ENCODE results near the gene LDLRAD4.

LDLRAD4 gene

DNA sequence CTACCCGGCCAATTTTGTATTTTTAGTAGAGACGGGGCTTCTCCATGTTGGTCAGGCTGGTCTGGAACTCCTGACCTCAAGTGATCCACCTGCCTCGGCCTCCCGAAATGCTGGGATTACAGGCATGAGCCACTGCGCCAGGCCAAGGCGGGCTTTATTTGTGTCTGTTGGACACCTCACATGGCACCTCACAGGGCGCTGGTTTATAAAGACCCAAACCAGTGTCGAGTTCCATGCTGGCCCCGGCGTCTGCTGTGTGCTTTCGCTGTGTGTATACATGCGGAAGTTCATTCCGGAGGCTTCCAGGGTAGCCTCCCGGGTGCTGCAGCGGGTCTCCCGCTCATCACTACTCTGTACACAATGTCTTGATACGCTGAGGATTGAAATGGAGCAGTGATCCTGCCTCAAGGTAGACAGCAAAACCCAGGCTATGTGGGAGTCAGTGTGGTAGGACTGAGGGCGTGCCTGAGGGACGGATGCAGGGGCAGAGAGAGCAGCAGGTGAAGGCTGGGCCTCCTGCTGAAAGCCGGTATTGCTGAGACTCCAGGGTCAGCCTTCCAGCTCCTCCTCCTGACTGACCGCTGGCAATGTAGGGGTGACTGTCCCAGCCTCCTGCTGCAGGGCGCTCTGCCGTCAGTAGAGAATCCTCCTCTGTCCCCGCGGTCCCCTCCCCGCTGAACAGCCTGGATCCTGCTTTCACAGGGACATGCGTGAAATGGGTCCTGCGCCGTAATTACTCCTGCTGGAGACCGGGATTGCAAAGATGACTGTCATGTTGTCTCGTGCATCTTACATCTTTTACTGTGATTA, 22.7 kb downstream of the LDLRAD4 start:
- H3K9ac ChIP-seq (ENCODE audit: low read depth, low read length) = no peak overlapping the region
- no peaks in the 10 kb centered on the region for H3K4me1 ChIP-seq (ENCODE audit: control insufficient read depth, insufficient read depth, low read length)
- H3K9me3 ChIP-seq (replicated peaks; ENCODE audit: low read length) = no peaks in the 10 kb centered on the region
- H3K36me3 ChIP-seq (ENCODE audit: insufficient read depth, low read length) = no peaks in the 10 kb centered on the region
- H3K4me2 ChIP-seq (ENCODE audit: low read length) = no peak overlapping the region
- H3K27me3 ChIP-seq (ENCODE audit: control insufficient read depth, insufficient read depth, low read length) = peaks cover 13% of the 10 kb centered on the region
- no peak overlapping the region for H3K4me3 ChIP-seq (ENCODE audit: low read length)

DNA sequence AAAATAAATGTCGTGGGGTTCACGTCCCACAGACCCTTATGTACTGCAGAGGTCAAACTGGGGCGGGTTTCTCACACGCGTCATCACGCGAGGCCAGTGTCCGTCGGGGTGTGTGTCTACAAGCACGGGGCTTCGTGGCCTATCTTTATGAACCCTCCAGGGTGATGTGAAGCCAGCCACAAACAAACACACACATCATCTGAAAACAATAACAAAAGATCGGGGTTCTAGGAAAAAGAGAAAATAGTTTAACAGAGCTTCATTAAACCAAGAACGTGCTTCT, 23.3 kb downstream of the LDLRAD4 start:
- Histone ChIP-seq H3K36me3 (ENCODE audit: insufficient read depth, low read length) (no peaks in the 10 kb centered on the region), H3K9ac (ENCODE audit: low read depth, low read length) (no peak overlapping the region), H3K9me3 (replicated peaks; ENCODE audit: low read length) (no peaks in the 10 kb centered on the region), H3K27me3 (ENCODE audit: control insufficient read depth, insufficient read depth, low read length) (peaks cover 8% of the 10 kb centered on the region), H3K4me1 (ENCODE audit: control insufficient read depth, insufficient read depth, low read length) (no peaks in the 10 kb centered on the region), H3K4me2 (ENCODE audit: low read length) (no peak overlapping the region), H3K4me3 (ENCODE audit: low read length) (no peak overlapping the region)

GRCh38 chr18:13242797-13243196, 24.2 kb downstream of the LDLRAD4 start:
- H3K9ac ChIP-seq (ENCODE audit: low read depth, low read length) = no peak overlapping the region
- no peaks in the 10 kb centered on the region for H3K27me3 ChIP-seq (ENCODE audit: control insufficient read depth, insufficient read depth, low read length)
- H3K9me3 ChIP-seq (replicated peaks; ENCODE audit: low read length) = no peaks in the 10 kb centered on the region
- H3K4me2 ChIP-seq (ENCODE audit: low read length) = no peak overlapping the region
- no peaks in the 10 kb centered on the region for H3K4me1 ChIP-seq (ENCODE audit: control insufficient read depth, insufficient read depth, low read length)
- no peaks in the 10 kb centered on the region for H3K36me3 ChIP-seq (ENCODE audit: insufficient read depth, low read length)
- H3K4me3 ChIP-seq (ENCODE audit: low read length) = no peak overlapping the region

DNA sequence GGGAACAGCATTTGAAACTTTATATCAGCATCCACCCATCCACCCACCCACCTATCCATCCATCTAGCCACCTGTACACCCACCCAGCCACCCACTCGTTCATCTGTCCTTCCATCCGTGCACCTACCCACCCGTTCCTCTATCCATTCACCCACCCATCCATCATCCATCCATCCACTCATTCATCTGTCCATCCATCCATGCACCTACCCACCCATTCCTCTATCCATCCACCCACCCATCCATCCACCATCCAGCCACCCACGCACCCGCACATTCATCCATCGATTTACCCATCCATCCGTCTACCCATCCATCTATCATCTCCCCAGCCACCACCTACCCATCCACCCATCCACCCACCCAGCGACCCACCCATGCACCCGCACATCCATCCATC, 24.8 kb downstream of the LDLRAD4 start:
- Histone ChIP-seq H3K27me3 (ENCODE audit: control insufficient read depth, insufficient read depth, low read length) (no peaks in the 10 kb centered on the region), H3K36me3 (ENCODE audit: insufficient read depth, low read length) (no peaks in the 10 kb centered on the region), H3K9ac (ENCODE audit: low read depth, low read length) (no peak overlapping the region), H3K9me3 (replicated peaks; ENCODE audit: low read length) (no peaks in the 10 kb centered on the region), H3K4me3 (ENCODE audit: low read length) (no peak overlapping the region), H3K4me1 (ENCODE audit: control insufficient read depth, insufficient read depth, low read length) (no peaks in the 10 kb centered on the region), H3K4me2 (ENCODE audit: low read length) (no peak overlapping the region)

DNA sequence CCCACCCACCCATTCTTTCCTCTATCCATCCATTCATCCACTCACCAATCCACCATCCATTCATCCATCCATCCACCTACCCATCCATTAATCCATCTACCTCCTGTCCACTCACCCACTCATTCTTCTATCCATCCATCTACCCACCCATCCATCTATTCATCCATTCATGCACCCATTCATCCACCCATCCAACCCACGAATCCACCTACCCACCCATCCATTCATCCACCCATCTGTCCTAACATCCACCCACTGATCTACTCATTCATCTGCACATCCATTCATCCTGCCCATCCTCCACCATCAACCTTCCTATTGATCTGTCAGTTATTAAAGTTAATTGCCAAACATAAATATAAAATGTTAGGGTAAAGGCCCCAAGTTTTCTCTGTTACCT, 25.6 kb downstream of the LDLRAD4 start:
- Histone ChIP-seq H3K4me1 (ENCODE audit: control insufficient read depth, insufficient read depth, low read length) (no peaks in the 10 kb centered on the region), H3K4me3 (ENCODE audit: low read length) (no peak overlapping the region), H3K9me3 (replicated peaks; ENCODE audit: low read length) (no peaks in the 10 kb centered on the region), H3K4me2 (ENCODE audit: low read length) (no peak overlapping the region), H3K9ac (ENCODE audit: low read depth, low read length) (no peak overlapping the region), H3K27me3 (ENCODE audit: control insufficient read depth, insufficient read depth, low read length) (no peaks in the 10 kb centered on the region), H3K36me3 (ENCODE audit: insufficient read depth, low read length) (no peaks in the 10 kb centered on the region)

GRCh38 chr18:13245481-13246000, 27.0 kb downstream of the LDLRAD4 start:
- Histone ChIP-seq H3K4me2 (ENCODE audit: low read length) (no peak overlapping the region), H3K27me3 (ENCODE audit: control insufficient read depth, insufficient read depth, low read length) (no peaks in the 10 kb centered on the region), H3K9ac (ENCODE audit: low read depth, low read length) (no peak overlapping the region), H3K4me3 (ENCODE audit: low read length) (no peak overlapping the region), H3K9me3 (replicated peaks; ENCODE audit: low read length) (no peaks in the 10 kb centered on the region), H3K4me1 (ENCODE audit: control insufficient read depth, insufficient read depth, low read length) (no peaks in the 10 kb centered on the region), H3K36me3 (ENCODE audit: insufficient read depth, low read length) (no peaks in the 10 kb centered on the region)

- H3K9ac ChIP-seq (ENCODE audit: low read depth, low read length) = no peak overlapping the region
- no peaks in the 10 kb centered on the region for H3K9me3 ChIP-seq (replicated peaks; ENCODE audit: low read length)
- H3K36me3 ChIP-seq (ENCODE audit: insufficient read depth, low read length) = no peaks in the 10 kb centered on the region
- no peak overlapping the region for H3K4me3 ChIP-seq (ENCODE audit: low read length)
- no peaks in the 10 kb centered on the region for H3K4me1 ChIP-seq (ENCODE audit: control insufficient read depth, insufficient read depth, low read length)
- no peaks in the 10 kb centered on the region for H3K27me3 ChIP-seq (ENCODE audit: control insufficient read depth, insufficient read depth, low read length)
- no peak overlapping the region for H3K4me2 ChIP-seq (ENCODE audit: low read length)
These were observed 27.6 kb downstream of the LDLRAD4 start for GRCh38 chr18:13246121-13246520.

- Histone ChIP-seq H3K36me3 (ENCODE audit: insufficient read depth, low read length) (no peaks in the 10 kb centered on the region), H3K4me3 (ENCODE audit: low read length) (no peak overlapping the region), H3K9me3 (replicated peaks; ENCODE audit: low read length) (no peaks in the 10 kb centered on the region), H3K4me2 (ENCODE audit: low read length) (no peak overlapping the region), H3K4me1 (ENCODE audit: control insufficient read depth, insufficient read depth, low read length) (no peaks in the 10 kb centered on the region), H3K9ac (ENCODE audit: low read depth, low read length) (no peak overlapping the region), H3K27me3 (ENCODE audit: control insufficient read depth, insufficient read depth, low read length) (peaks cover under 1% of the 10 kb centered on the region)
These were observed 28.0 kb downstream of the LDLRAD4 start for GRCh38 chr18:13246591-13246990.

GRCh38 chr18:13247506-13247905, 28.9 kb downstream of the LDLRAD4 start:
- Histone ChIP-seq H3K9me3 (replicated peaks; ENCODE audit: low read length) (no peaks in the 10 kb centered on the region), H3K4me2 (ENCODE audit: low read length) (no peak overlapping the region), H3K4me1 (ENCODE audit: control insufficient read depth, insufficient read depth, low read length) (no peaks in the 10 kb centered on the region), H3K36me3 (ENCODE audit: insufficient read depth, low read length) (no peaks in the 10 kb centered on the region), H3K9ac (ENCODE audit: low read depth, low read length) (no peak overlapping the region), H3K27me3 (ENCODE audit: control insufficient read depth, insufficient read depth, low read length) (peaks cover 3% of the 10 kb centered on the region), H3K4me3 (ENCODE audit: low read length) (no peak overlapping the region)

- Histone ChIP-seq H3K27me3 (ENCODE audit: control insufficient read depth, insufficient read depth, low read length) (peaks cover 5% of the 10 kb centered on the region), H3K4me1 (ENCODE audit: control insufficient read depth, insufficient read depth, low read length) (no peaks in the 10 kb centered on the region), H3K9me3 (replicated peaks; ENCODE audit: low read length) (no peaks in the 10 kb centered on the region), H3K4me2 (ENCODE audit: low read length) (no peak overlapping the region), H3K36me3 (ENCODE audit: insufficient read depth, low read length) (no peaks in the 10 kb centered on the region), H3K9ac (ENCODE audit: low read depth, low read length) (no peak overlapping the region), H3K4me3 (ENCODE audit: low read length) (no peak overlapping the region)
These were observed 34.3 kb downstream of the LDLRAD4 start for GRCh38 chr18:13252686-13253410.

- no peak overlapping the region for H3K4me2 ChIP-seq (ENCODE audit: low read length)
- no peak overlapping the region for H3K9ac ChIP-seq (ENCODE audit: low read depth, low read length)
- no peaks in the 10 kb centered on the region for H3K4me1 ChIP-seq (ENCODE audit: control insufficient read depth, insufficient read depth, low read length)
- no peaks in the 10 kb centered on the region for H3K36me3 ChIP-seq (ENCODE audit: insufficient read depth, low read length)
- no peak overlapping the region for H3K4me3 ChIP-seq (ENCODE audit: low read length)
- no peaks in the 10 kb centered on the region for H3K9me3 ChIP-seq (replicated peaks; ENCODE audit: low read length)
- peaks cover 5% of the 10 kb centered on the region for H3K27me3 ChIP-seq (ENCODE audit: control insufficient read depth, insufficient read depth, low read length)
These were observed 35.5 kb downstream of the LDLRAD4 start for GRCh38 chr18:13253786-13254688.

Data from skeletal muscle satellite cell (primary cell).